A673 (cell line): ENCODE results near the gene ISM1. TPM values are rescaled to one million over a fixed set of nuclear protein-coding genes. Genes with fewer than 3 reads are reported as not detected.
A peak's percentile ranks its signal among the peaks of the same experiment; 100 is the strongest.

Source experiments
- Bru-seq: library from RNA; stranded (reverse); fragments of 400-500 nt; gene quantifications from one replicate; lab custom pipeline; 2021; lab: Mats Ljungman, UMichigan
- BruChase-seq, 2 experiments: library from RNA; stranded (reverse); fragments of 400-500 nt; gene quantifications; one replicate each; lab custom pipeline; 2021; lab: Mats Ljungman, UMichigan
- BruUV-seq: library from RNA; stranded (reverse); fragments of 400-500 nt; replicated peaks from 2 replicates; lab custom pipeline; 2021; lab: Mats Ljungman, UMichigan
- CTCF ChIA-PET: fragments of 300-600 bp; sonication (Branson Sonifier 250); formaldehyde crosslinking; loops from one replicate; lab custom pipeline; 2022; ENCODE audit warnings: antibody characterized with exemption; lab: Charles Lee
- POLR2A ChIA-PET: fragments of 300-600 bp; sonication (Branson Sonifier 250); formaldehyde crosslinking; loops from one replicate; lab custom pipeline; 2022; ENCODE audit warnings: antibody characterized with exemption; ENCODE audit not compliant: low non-redundant PET; lab: Charles Lee
- DNase-seq: peaks from one replicate; pipeline ENCODE4 v3.0.0-alpha.2; 2015; ENCODE audit warnings: low spot score
- H3K27ac ChIP-seq: fragments of 200-600 bp; sonication (generic); 2 replicates; pipeline ENCODE4 v1.5.1; 2016; ENCODE audit warnings: mixed run types, low read depth, mild to moderate bottlenecking, mixed read lengths, antibody characterized with exemption, low read length; ENCODE audit not compliant: poor library complexity, severe bottlenecking
- H3K27me3 ChIP-seq: fragments of 200-600 bp; sonication (generic); replicated peaks from 2 replicates; pipeline ENCODE4 v1.6.1; 2017; ENCODE audit warnings: mixed run types, low read depth, mild to moderate bottlenecking, mixed read lengths, antibody characterized with exemption, low read length; ENCODE audit not compliant: insufficient read depth, poor library complexity
- H3K36me3 ChIP-seq: fragments of 200-600 bp; sonication (generic); 2 replicates; pipeline ENCODE4 v1.6.1; 2016; ENCODE audit warnings: mixed run types, mild to moderate bottlenecking, mixed read lengths, antibody characterized with exemption, low read length; ENCODE audit not compliant: insufficient read depth, poor library complexity, severe bottlenecking
- H3K4me1 ChIP-seq: fragments of 200-600 bp; sonication (generic); 2 replicates; pipeline ENCODE4 v1.6.1; 2017; ENCODE audit warnings: mixed run types, mild to moderate bottlenecking, mixed read lengths, antibody characterized with exemption, low read length; ENCODE audit not compliant: insufficient read depth, poor library complexity, severe bottlenecking
- H3K4me3 ChIP-seq: fragments of 200-600 bp; sonication (generic); 2 replicates; pipeline ENCODE4 v1.5.1; 2016; ENCODE audit warnings: low read depth, mixed run types, mild to moderate bottlenecking, mixed read lengths, low read length; ENCODE audit not compliant: poor library complexity, severe bottlenecking
- H3K9me3 ChIP-seq: fragments of 200-600 bp; sonication (generic); 2 replicates; pipeline ENCODE4 v1.6.1; 2016; ENCODE audit warnings: mixed run types, low read depth, mild to moderate bottlenecking, mixed read lengths, antibody characterized with exemption, low read length; ENCODE audit not compliant: poor library complexity, severe bottlenecking
- CTCF ChIP-seq: fragments of 300-800, 200-600 bp; sonication (generic); conservative IDR thresholded peaks from 2 replicates; pipeline ENCODE4 v1.5.1; 2017; ENCODE audit warnings: low read depth, mild to moderate bottlenecking, antibody characterized with exemption, low read length, moderate library complexity, mixed read lengths
- EZH2 ChIP-seq: fragments of 200-600 bp; sonication (generic); IDR thresholded peaks from 2 replicates; pipeline ENCODE4 v1.6.1; 2017; ENCODE audit warnings: borderline replicate concordance, low read depth, mild to moderate bottlenecking, mixed read lengths, antibody characterized with exemption, low read length; ENCODE audit not compliant: poor library complexity, severe bottlenecking
- intact Hi-C: fragments of 100-400 bp; cut with micrococcal nuclease; formaldehyde crosslinking; loops from one replicate; pipeline ENCODE4 v1.10.0; 2022; ENCODE audit not compliant: unreplicated experiment
- long read RNA-seq: library from polyadenylated mRNA; stranded (forward); transcript quantifications from one replicate; pipeline ENCODE4 v2.0.0, GENCODE V29; 2022
- total RNA-seq: library from RNA; stranded (reverse); gene quantifications from 2 replicates; pipeline ENCODE4 v1.2.3, GENCODE V29; 2021

ISM1 gene
- total RNA-seq (0.11 TPM in 1 of 2 replicates, not detected in the other), Bru-seq, nascent RNA (percentile 16 among the genes with signal in this experiment), BruChase-seq, experiment 1, labeled RNA remaining after a 2-hour chase (percentile 3 among the genes with signal in this experiment), BruChase-seq, experiment 2, labeled RNA remaining after a 6-hour chase (percentile 10 among the genes with signal in this experiment)
- long read RNA-seq = 0 reads

GRCh38 chr20:13220904-13221297 is at the start of gene ISM1:
Gene ISM1 (plus strand): TSS chr20:13221274. CDS start chr20:13221777, 503 bp downstream.
- DNase-seq = peak; percentile 28
- no peak for TF ChIP-seq CTCF
- no peak for TF ChIP-seq EZH2
- H3K27me3 ChIP-seq = peaks cover 85% of the 10 kb centered on the region
- ChIA-PET POLR2A (interaction anchor here (0.6 kb wide), 1 partner anchor 66 kb away, joined by 4 read pairs; no protein-coding TSS in a partner anchor), CTCF (no interaction called here)
- H3K27ac ChIP-seq = no peak within 1 kb of the TSS
- H3K4me3 ChIP-seq = peak within 1 kb of the TSS; percentile 39
- no peaks in the 10 kb centered on the region for H3K36me3 ChIP-seq
- no TSS peak for BruUV-seq
- peaks cover 7% of the 10 kb centered on the region for H3K4me1 ChIP-seq
- no peaks in the 10 kb centered on the region for H3K9me3 ChIP-seq
- intact Hi-C loops = loop anchor here (10.0 kb wide), 1 partner anchor 224 kb away; no protein-coding TSS in a partner anchor

GRCh38 chr20:13173201-13173600 is 47.9 kb upstream of the ISM1 start:
- DNase-seq = no peak
- Histone ChIP-seq H3K9me3 (no peaks in the 10 kb centered on the region), H3K4me3 (no peak overlapping the region), H3K36me3 (no peaks in the 10 kb centered on the region), H3K4me1 (no peaks in the 10 kb centered on the region), H3K27ac (no peak overlapping the region), H3K27me3 (no peaks in the 10 kb centered on the region)
- POLR2A ChIA-PET = no interaction called here
- CTCF ChIA-PET = no interaction called here
- BruUV-seq = no TSS peak
- TF ChIP-seq CTCF = no peak
- no peak for TF ChIP-seq EZH2
- intact Hi-C loops = no loop called here

GRCh38 chr20:13174402-13174801 is 46.7 kb upstream of the ISM1 start:
- Histone ChIP-seq H3K4me1 (no peaks in the 10 kb centered on the region), H3K9me3 (no peaks in the 10 kb centered on the region), H3K27me3 (no peaks in the 10 kb centered on the region), H3K4me3 (no peak overlapping the region), H3K27ac (no peak overlapping the region), H3K36me3 (no peaks in the 10 kb centered on the region)
- no TSS peak for BruUV-seq
- POLR2A ChIA-PET = no interaction called here
- intact Hi-C loops = no loop called here
- TF ChIP-seq CTCF = no peak
- TF ChIP-seq EZH2 = no peak
- CTCF ChIA-PET = no interaction called here
- DNase-seq = no peak
